CD4-positive, alpha-beta memory T cell (primary cell): ENCODE data around the gene LRP1B. TPM values are rescaled to one million over a fixed set of nuclear protein-coding genes. Genes with fewer than 3 reads are reported as not detected.
"Not testable (repeated sequence)": the region's sequence is repeated elsewhere in the genome, so short reads cannot be mapped to it uniquely, and the experiment has no call there.

Experiments
- CTCF ChIA-PET: fragments of 350-600 bp; sonication (Branson Sonifier 250); formaldehyde crosslinking; loops from one replicate; lab custom pipeline; 2021; ENCODE audit warnings: inconsistent platforms; ENCODE audit not compliant: partially characterized antibody; lab: Charles Lee
- POLR2A ChIA-PET: fragments of 350-600 bp; sonication (Branson Sonifier 250); formaldehyde crosslinking; loops from one replicate; lab custom pipeline; 2021; ENCODE audit not compliant: partially characterized antibody; lab: Charles Lee
- DNase-seq, 5 donors: peaks; one replicate each; pipeline versions ENCODE4 v3.0.0 to v3.0.0-alpha.2; 2020 to 2022; ENCODE audit warnings: mixed read lengths in 1 of 5
- H3K27ac ChIP-seq: one replicate; pipeline ENCODE4 v1.7.0; 2013; ENCODE audit warnings: low read depth, low read length
- H3K27me3 ChIP-seq: 2 replicates; pipeline ENCODE4 v1.7.0; 2013; ENCODE audit warnings: mild to moderate bottlenecking, low read length, moderate library complexity; ENCODE audit not compliant: insufficient read depth
- H3K36me3 ChIP-seq: 2 replicates; pipeline ENCODE4 v1.7.0; 2013; ENCODE audit warnings: mild to moderate bottlenecking, low read length, moderate library complexity; ENCODE audit not compliant: insufficient read depth
- H3K4me1 ChIP-seq: 2 replicates; pipeline ENCODE4 v1.7.0; 2013; ENCODE audit warnings: mild to moderate bottlenecking, low read length, moderate library complexity; ENCODE audit not compliant: insufficient read depth
- H3K4me3 ChIP-seq, 2 donors: one replicate each; pipeline ENCODE4 v1.7.0; 2013; ENCODE audit warnings: low read length in 2 of 2, mild to moderate bottlenecking in 1 of 2
- H3K9me3 ChIP-seq, 2 donors: one replicate each; pipeline ENCODE4 v1.7.0; 2013; ENCODE audit warnings: low read length in 2 of 2, control low read depth in 1 of 2; ENCODE audit not compliant: control insufficient read depth in 1 of 2
- H3K27ac Mint-ChIP-seq, 7 donors: one replicate each; pipeline ENCODE4 v1.8.0; 2020 to 2021; ENCODE audit warnings: mixed read lengths in 7 of 7, mild to moderate bottlenecking in 6 of 7, inconsistent platforms in 3 of 7, moderate library complexity in 3 of 7
- H3K27me3 Mint-ChIP-seq, 2 donors: one replicate each; pipeline ENCODE4 v1.8.0; 2020 to 2021; ENCODE audit warnings: mixed read lengths in 2 of 2
- H3K36me3 Mint-ChIP-seq, 2 donors: one replicate each; pipeline ENCODE4 v1.8.0; 2020 to 2021; ENCODE audit warnings: mixed read lengths in 2 of 2, inconsistent platforms in 1 of 2, mild to moderate bottlenecking in 1 of 2
- H3K4me1 Mint-ChIP-seq, 4 donors: one replicate each; pipeline ENCODE4 v1.8.0; 2020 to 2021; ENCODE audit warnings: mixed read lengths in 4 of 4, mild to moderate bottlenecking in 1 of 4
- H3K4me3 Mint-ChIP-seq, 8 donors: one replicate each; pipeline ENCODE4 v1.8.0; 2020 to 2021; ENCODE audit warnings: mixed read lengths in 8 of 8, mild to moderate bottlenecking in 7 of 8, moderate library complexity in 6 of 8, inconsistent platforms in 3 of 8
- H3K9me3 Mint-ChIP-seq, 8 donors: one replicate each; pipeline ENCODE4 v1.8.0; 2020 to 2021; ENCODE audit warnings: mixed read lengths in 8 of 8, mild to moderate bottlenecking in 5 of 8, inconsistent platforms in 3 of 8, moderate library complexity in 1 of 8
- intact Hi-C: fragments of 100-400 bp; cut with micrococcal nuclease; formaldehyde crosslinking; loops from one replicate; pipeline ENCODE4 v1.15.1; 2023
- polyA plus RNA-seq, 2 donors: library from polyadenylated mRNA; unstranded; fragments of 300-500 nt; fragmentation: Illumina TruSeq; gene quantifications; one replicate each; pipeline ENCODE4 v1.2.3, GENCODE V29; 2021
- total RNA-seq, 2 experiments: library from RNA; stranded (reverse); gene quantifications; one replicate each; pipeline ENCODE4 v1.2.3, GENCODE V29; 2021

LRP1B gene
- total and polyA plus RNA-seq, 4 experiments from 2014 or later, result not detected

- no peak overlapping the region for H3K4me3 Mint-ChIP-seq
- H3K27me3 Mint-ChIP-seq, result no peaks in the 10 kb centered on the region
- H3K27me3 ChIP-seq, result no peaks in the 10 kb centered on the region
- H3K9me3 Mint-ChIP-seq, result peaks cover 0 to 29% (median 3%) of the 10 kb centered on the region in 8 donors
- no peak overlapping the region for H3K4me3 ChIP-seq
- intact Hi-C loops, result no loop called here
- H3K36me3 Mint-ChIP-seq, result no peaks in the 10 kb centered on the region
- POLR2A ChIA-PET, result no interaction called here
- no peaks in the 10 kb centered on the region for H3K9me3 ChIP-seq
- no peak for DNase-seq
- no peaks in the 10 kb centered on the region for H3K4me1 ChIP-seq
- H3K36me3 ChIP-seq, result no peaks in the 10 kb centered on the region
- H3K27ac Mint-ChIP-seq, result no peak overlapping the region
- H3K27ac ChIP-seq, result no peak overlapping the region
- CTCF ChIA-PET, result no interaction called here
- no peaks in the 10 kb centered on the region for H3K4me1 Mint-ChIP-seq
Measured at GRCh38 chr2:140667203-140667602, 1463.6 kb downstream of the LRP1B start.

GRCh38 chr2:140662504-140662903 is 1468.3 kb downstream of the LRP1B start:
- Histone ChIP-seq H3K4me1 (no peaks in the 10 kb centered on the region), H3K9me3 (no peaks in the 10 kb centered on the region), H3K36me3 (no peaks in the 10 kb centered on the region), H3K27me3 (no peaks in the 10 kb centered on the region), H3K4me3 (no peak overlapping the region), H3K27ac (no peak overlapping the region)
- Mint-ChIP-seq H3K4me3 (no peak overlapping the region), H3K27ac (no peak overlapping the region), H3K27me3 (no peaks in the 10 kb centered on the region), H3K9me3 (peaks cover 0 to 18% (median 1%) of the 10 kb centered on the region in 8 donors), H3K4me1 (no peaks in the 10 kb centered on the region), H3K36me3 (no peaks in the 10 kb centered on the region)
- ChIA-PET POLR2A (no interaction called here), CTCF (no interaction called here)
- no peak for DNase-seq
- intact Hi-C loops, result no loop called here

GRCh38 chr2:140658760-140659692 is 1471.8 kb downstream of the LRP1B start:
- no peak overlapping the region for H3K4me3 Mint-ChIP-seq
- no peaks in the 10 kb centered on the region for H3K36me3 ChIP-seq
- peaks cover 0 to 12% (median 3%) of the 10 kb centered on the region in 8 donors for H3K9me3 Mint-ChIP-seq
- no peak overlapping the region for H3K27ac ChIP-seq
- intact Hi-C loops, result no loop called here
- no peaks in the 10 kb centered on the region for H3K36me3 Mint-ChIP-seq
- H3K27me3 Mint-ChIP-seq, result no peaks in the 10 kb centered on the region
- H3K9me3 ChIP-seq, result no peaks in the 10 kb centered on the region
- no peak for DNase-seq
- no peaks in the 10 kb centered on the region for H3K4me1 ChIP-seq
- ChIA-PET CTCF (no interaction called here), POLR2A (no interaction called here)
- H3K4me1 Mint-ChIP-seq, result no peaks in the 10 kb centered on the region
- H3K27me3 ChIP-seq, result no peaks in the 10 kb centered on the region
- no peak overlapping the region for H3K4me3 ChIP-seq
- no peak overlapping the region for H3K27ac Mint-ChIP-seq

GRCh38 chr2:140657657-140658056 is 1473.2 kb downstream of the LRP1B start:
- Histone ChIP-seq H3K36me3 (no peaks in the 10 kb centered on the region), H3K4me3 (no peak overlapping the region), H3K4me1 (no peaks in the 10 kb centered on the region), H3K9me3 (no peaks in the 10 kb centered on the region), H3K27me3 (no peaks in the 10 kb centered on the region), H3K27ac (no peak overlapping the region)
- no peak overlapping the region for H3K27ac Mint-ChIP-seq
- H3K4me3 Mint-ChIP-seq, result no peak overlapping the region
- CTCF ChIA-PET, result no interaction called here
- no peaks in the 10 kb centered on the region for H3K36me3 Mint-ChIP-seq
- POLR2A ChIA-PET, result no interaction called here
- no peaks in the 10 kb centered on the region for H3K4me1 Mint-ChIP-seq
- DNase-seq, result no peak
- peaks cover 0 to 9% (median 2%) of the 10 kb centered on the region in 8 donors for H3K9me3 Mint-ChIP-seq
- no peaks in the 10 kb centered on the region for H3K27me3 Mint-ChIP-seq
- intact Hi-C loops, result no loop called here

GRCh38 chr2:140654565-140654964 is 1476.3 kb downstream of the LRP1B start:
- Mint-ChIP-seq H3K36me3 (no peaks in the 10 kb centered on the region), H3K4me1 (no peaks in the 10 kb centered on the region), H3K4me3 (no peak overlapping the region), H3K27me3 (no peaks in the 10 kb centered on the region), H3K27ac (no peak overlapping the region), H3K9me3 (peaks cover 0 to 9% (median 3%) of the 10 kb centered on the region in 8 donors)
- intact Hi-C loops, result no loop called here
- Histone ChIP-seq H3K36me3 (no peaks in the 10 kb centered on the region), H3K9me3 (no peaks in the 10 kb centered on the region), H3K4me1 (no peaks in the 10 kb centered on the region), H3K27me3 (no peaks in the 10 kb centered on the region), H3K4me3 (no peak overlapping the region), H3K27ac (no peak overlapping the region)
- CTCF ChIA-PET, result no interaction called here
- DNase-seq, result no peak
- POLR2A ChIA-PET, result no interaction called here

- ChIA-PET POLR2A (no interaction called here), CTCF (no interaction called here)
- no peaks in the 10 kb centered on the region for H3K9me3 ChIP-seq
- H3K36me3 ChIP-seq, result no peaks in the 10 kb centered on the region
- H3K27ac ChIP-seq, result no peak overlapping the region
- DNase-seq, result no peak
- Mint-ChIP-seq H3K4me1 (no peaks in the 10 kb centered on the region), H3K27me3 (no peaks in the 10 kb centered on the region), H3K27ac (no peak overlapping the region), H3K4me3 (no peak overlapping the region), H3K9me3 (peaks cover 0 to 9% (median 6%) of the 10 kb centered on the region in 8 donors), H3K36me3 (no peaks in the 10 kb centered on the region)
- H3K27me3 ChIP-seq, result no peaks in the 10 kb centered on the region
- H3K4me1 ChIP-seq, result no peaks in the 10 kb centered on the region
- intact Hi-C loops, result no loop called here
- H3K4me3 ChIP-seq, result no peak overlapping the region
Measured at GRCh38 chr2:140650825-140651224, 1480.0 kb downstream of the LRP1B start.

- H3K27ac Mint-ChIP-seq, H3K27me3 ChIP-seq, CTCF ChIA-PET, H3K4me3 Mint-ChIP-seq, H3K4me3 ChIP-seq, H3K36me3 ChIP-seq, H3K4me1 Mint-ChIP-seq, H3K27me3 Mint-ChIP-seq, DNase-seq, H3K27ac ChIP-seq, H3K36me3 Mint-ChIP-seq, H3K9me3 Mint-ChIP-seq, intact Hi-C loops, H3K9me3 ChIP-seq, H3K4me1 ChIP-seq: not testable (repeated sequence)
- POLR2A ChIA-PET, result interaction anchor here (0.6 kb wide), 1 partner anchor 15 kb away, joined by 3 read pairs; no protein-coding TSS in a partner anchor
Measured at GRCh38 chr2:140650134-140650533, 1480.7 kb downstream of the LRP1B start.
